K562 (cell line): Measurements from ENCODE around the gene RFT1. TPM values are rescaled to one million over a fixed set of nuclear protein-coding genes. Genes with fewer than 3 reads are reported as not detected.

Source experiments
- ATAC-seq: fragments of 200-7000 bp; cut with Tn5 transposase; 3 replicates; pipeline ENCODE4 v1.9.1; 2020; ENCODE audit warnings: moderate library complexity
- BruUV-seq: library from RNA; stranded (reverse); fragments of 400-500 nt; replicated peaks from 2 replicates; lab custom pipeline; 2021; lab: Mats Ljungman, UMichigan
- CTCF ChIA-PET: fragments of 300-600 bp; formaldehyde crosslinking; extraction: SDS; loops from one replicate; lab custom pipeline; 2021; ENCODE audit warnings: low intra/inter-chr PET ratio; lab: Yijun Ruan, JAX
- POLR2A ChIA-PET: fragments of 300-600, 350-650 bp; sonication (Branson Sonifier 250); formaldehyde crosslinking; extraction: SDS; loops from one replicate; lab custom pipeline; 2021; ENCODE audit warnings: antibody characterized with exemption, inconsistent platforms; lab: Yijun Ruan, JAX
- DNase-seq, 4 experiments: peaks; one replicate each; pipeline versions ENCODE4 v3.0.0 to v3.0.0-alpha.2; 2011 to 2018; ENCODE audit warnings: low spot score in 3 of 4, mixed read lengths in 3 of 4; ENCODE audit errors: extremely low read depth in 1 of 4
- FAIRE-seq: peaks from 2 replicates; lab custom pipeline; 2011; peaks lifted over from hg19 to GRCh38; lab: Jason Lieb, UNC
- H2AFZ ChIP-seq: 2 replicates; pipeline ENCODE4 v1.6.0; 2011; ENCODE audit warnings: low read depth, low read length, control low read depth, inconsistent platforms
- H3K27ac ChIP-seq: fragments of 200-600 bp; 3 replicates; pipeline ENCODE4 v1.8.0; 2011; ENCODE audit warnings: low read depth, mild to moderate bottlenecking, control low read depth, inconsistent platforms, low read length, moderate library complexity, mixed read lengths; ENCODE audit errors: extremely low read depth
- H3K27me3 ChIP-seq, 2 experiments: fragments of 300-600 bp in 1 of 2; 2 replicates in 1 of 2; 3 replicates in 1 of 2; pipeline versions ENCODE4 v1.6.0 to v1.8.0; 2011; ENCODE audit warnings: inconsistent platforms in 2 of 2, low read length in 2 of 2, mild to moderate bottlenecking in 1 of 2, mixed read lengths in 1 of 2, moderate library complexity in 1 of 2; ENCODE audit not compliant: control insufficient read depth in 2 of 2, insufficient read depth in 2 of 2
- H3K36me3 ChIP-seq: fragments of 300-600 bp; 3 replicates; pipeline ENCODE4 v1.8.0; 2011; ENCODE audit warnings: mild to moderate bottlenecking, low read length, inconsistent platforms; ENCODE audit not compliant: control insufficient read depth, insufficient read depth
- H3K4me1 ChIP-seq, 2 experiments: fragments of 200-600 bp in 1 of 2; replicated peaks in 1 of 2; 2 replicates in 1 of 2; 3 replicates in 1 of 2; pipeline versions ENCODE4 v1.5.1 to v1.8.0; 2011; ENCODE audit warnings: inconsistent platforms in 2 of 2, low read length in 2 of 2, mild to moderate bottlenecking in 1 of 2, mixed read lengths in 1 of 2, moderate library complexity in 1 of 2; ENCODE audit not compliant: control insufficient read depth in 2 of 2, insufficient read depth in 2 of 2
- H3K4me2 ChIP-seq: 2 replicates; pipeline ENCODE4 v1.6.1; 2011; ENCODE audit warnings: low read length, control low read depth, inconsistent platforms, mixed read lengths; ENCODE audit not compliant: insufficient read depth
- H3K4me3 ChIP-seq: fragments of 200-600 bp; sonication (generic), shearing (Covaris generic); 2 replicates; pipeline ENCODE4 v1.5.1; 2016; ENCODE audit warnings: control low read depth, inconsistent platforms
- H3K79me2 ChIP-seq: fragments of 200-600 bp; 3 replicates; pipeline ENCODE4 v1.8.0; 2011; ENCODE audit warnings: low read length, inconsistent platforms; ENCODE audit not compliant: control insufficient read depth, insufficient read depth
- H3K9ac ChIP-seq, 2 experiments: 2 replicates each; pipeline versions ENCODE4 v1.6.0 to v1.6.1; 2011; ENCODE audit warnings: low read depth in 2 of 2, low read length in 2 of 2, control low read depth in 1 of 2, inconsistent platforms in 1 of 2, mild to moderate bottlenecking in 1 of 2, mixed read lengths in 1 of 2; ENCODE audit not compliant: insufficient read depth in 1 of 2
- H3K9me1 ChIP-seq: one replicate; pipeline ENCODE4 v1.6.0; 2011; ENCODE audit warnings: inconsistent platforms, mild to moderate bottlenecking, low read length, moderate library complexity; ENCODE audit not compliant: control insufficient read depth, insufficient read depth
- H3K9me3 ChIP-seq: replicated peaks from 2 replicates; pipeline ENCODE4 v1.5.1; 2011; ENCODE audit warnings: low read depth, low read length, inconsistent platforms; ENCODE audit not compliant: control insufficient read depth, insufficient read depth
- H4K20me1 ChIP-seq: replicated peaks from 2 replicates; pipeline ENCODE4 v1.6.1; 2011; ENCODE audit warnings: low read length, inconsistent platforms, mixed read lengths; ENCODE audit not compliant: control insufficient read depth, insufficient read depth
- ILF3 ChIP-seq: fragments of 450-650 bp; IDR thresholded peaks from 2 replicates; pipeline ENCODE4 v1.6.1; 2018; ENCODE audit warnings: antibody characterized with exemption, mild to moderate bottlenecking, moderate library complexity, borderline replicate concordance
- PTTG1 ChIP-seq: fragments of 450-650 bp; IDR thresholded peaks from 2 replicates; pipeline ENCODE4 v1.6.1; 2016; ENCODE audit warnings: low read depth, mild to moderate bottlenecking, missing genetic modification characterization, missing compliant biosample characterization
- RFX7 ChIP-seq: fragments of 250-450 bp; sonication (Bioruptor Pico); IDR thresholded peaks from 2 replicates; pipeline ENCODE4 v1.5.1; 2021; ENCODE audit warnings: mild to moderate bottlenecking
- RNF219 ChIP-seq: fragments of 250-450 bp; sonication (Bioruptor Pico); IDR thresholded peaks from 2 replicates; pipeline ENCODE4 v1.5.0; 2022; ENCODE audit warnings: mild to moderate bottlenecking
- ZBTB26 ChIP-seq: fragments of 450-650 bp; formaldehyde crosslinking; IDR thresholded peaks from 2 replicates; pipeline ENCODE4 v1.4.0; 2022; ENCODE audit warnings: missing genetic modification characterization
- in situ Hi-C: fragments of 300-500 bp; cut with MboI; formaldehyde crosslinking; loops from 4 replicates; pipeline ENCODE4 v1.15.0; 2018; ENCODE audit warnings: inconsistent platforms, mixed read lengths
- intact Hi-C: fragments of 100-400 bp; cut with micrococcal nuclease; formaldehyde crosslinking; loops from 2 replicates; pipeline ENCODE4 v1.14.2; 2022
- polyA plus RNA-seq, 8 experiments: library from polyadenylated mRNA; depleted of rRNA in 4 of 8; stranded (reverse) in 5 of 8; unstranded in 3 of 8; fragments of >200 nt; fragmentation: Nextera tagmentation in 2 of 8; fragmentation: Illumina TruSeq in 1 of 8; extraction: Ambion mirVana in 2 of 8; extraction: Trizol in 1 of 8; gene quantifications; 2 replicates each; pipeline versions ENCODE4 v1.2.1 to v1.2.3, GENCODE V29; 2011 to 2014; ENCODE audit warnings: inconsistent platforms in 1 of 8, missing spikeins in 1 of 8
- total RNA-seq, 7 experiments: library from RNA; depleted of rRNA in 6 of 7; stranded (reverse); fragments of >200 nt in 6 of 7; fragmentation: Illumina TruSeq in 2 of 7; extraction: Trizol in 2 of 7; gene quantifications; 2 replicates each; pipeline versions ENCODE4 v1.2.1 to v1.2.3, GENCODE V29; 2011 to 2021; ENCODE audit warnings: low replicate concordance in 1 of 7

RFT1 gene
- total and polyA plus RNA-seq, 9 of the 15 experiments (the other 6 are each of a cell fraction or from before 2014, with no cell fraction given): 4.4 to 23.8 (median 8.9) TPM

DNA sequence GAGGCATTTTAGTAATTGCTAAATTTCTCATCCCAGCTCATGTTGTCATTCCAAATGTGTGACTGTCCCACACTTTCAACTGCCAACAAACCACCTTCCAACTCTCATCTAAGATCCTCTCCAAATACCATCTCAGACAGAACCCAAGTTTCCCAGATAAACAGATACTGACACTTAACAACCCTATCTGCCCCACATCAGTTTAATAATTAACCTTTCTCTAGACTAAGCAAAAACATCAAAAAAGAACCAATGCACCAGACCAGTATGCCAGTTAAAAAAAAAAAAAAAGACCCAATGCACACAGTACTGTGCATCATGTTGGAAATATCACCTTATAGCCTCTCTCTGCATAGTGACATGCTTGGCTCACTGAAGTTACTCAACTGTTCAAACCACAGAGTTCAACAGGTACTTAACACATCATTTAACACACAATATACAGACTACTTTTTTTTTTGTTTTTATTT is 89.8 kb downstream of the RFT1 start:
- no peak overlapping the region for H2AFZ ChIP-seq
- BruUV-seq: no TSS peak
- H3K9me3 ChIP-seq: no peaks in the 10 kb centered on the region
- CTCF ChIA-PET: no interaction called here
- TF ChIP-seq RNF219 (CRISPR knock-in tag) (no peak), RFX7 (CRISPR knock-in tag) (no peak), PTTG1 (no peak), ZBTB26 (CRISPR knock-in tag) (no peak), ILF3 (no peak)
- no peaks in the 10 kb centered on the region for H3K9me1 ChIP-seq
- intact Hi-C loops (no loop called here), in situ Hi-C loops (no loop called here)
- H3K79me2 ChIP-seq: peaks cover 7% of the 10 kb centered on the region; the same call in 2 of the 3 replicates
- no peak overlapping the region for H3K4me3 ChIP-seq
- POLR2A ChIA-PET: no interaction called here
- no peak overlapping the region for H3K4me2 ChIP-seq
- FAIRE-seq (no peak), ATAC-seq (no peak), DNase-seq (no peak)
- no peak overlapping the region for H3K9ac ChIP-seq
- H3K36me3 ChIP-seq: no peaks in the 10 kb centered on the region
- H4K20me1 ChIP-seq: no peaks in the 10 kb centered on the region
- peaks cover 2 to 5% of the 10 kb centered on the region in 2 experiments; a peak in 3 of 5 replicates for H3K4me1 ChIP-seq
- no peak overlapping the region for H3K27ac ChIP-seq
- H3K27me3 ChIP-seq: no peaks in the 10 kb centered on the region; a peak in 1 of 5 replicates
